Ovary (tissue), 3 donors: Measurements from ENCODE around the gene LPO.

Experiments used
- POLR2A ChIP-seq: fragments of 450-650 bp; IDR thresholded peaks from one replicate; pipeline ENCODE4 v1.6.1; 2017; ENCODE audit warnings: antibody characterized with exemption, mild to moderate bottlenecking, moderate library complexity
- TF ChIP-seq, protein P1 (sequence below), 3 donors: fragments of 450-650 bp in 2 of 3; fragments of 200-600 bp in 1 of 3; IDR thresholded peaks; one replicate each; pipeline versions ENCODE4 v1.5.1 to v1.8.0; 2016 to 2022; ENCODE audit warnings: antibody characterized with exemption in 3 of 3, mild to moderate bottlenecking in 1 of 3
- donor health status: DM: no; HTN: no; CAD: no.

- TF ChIP-seq, protein P1, sequence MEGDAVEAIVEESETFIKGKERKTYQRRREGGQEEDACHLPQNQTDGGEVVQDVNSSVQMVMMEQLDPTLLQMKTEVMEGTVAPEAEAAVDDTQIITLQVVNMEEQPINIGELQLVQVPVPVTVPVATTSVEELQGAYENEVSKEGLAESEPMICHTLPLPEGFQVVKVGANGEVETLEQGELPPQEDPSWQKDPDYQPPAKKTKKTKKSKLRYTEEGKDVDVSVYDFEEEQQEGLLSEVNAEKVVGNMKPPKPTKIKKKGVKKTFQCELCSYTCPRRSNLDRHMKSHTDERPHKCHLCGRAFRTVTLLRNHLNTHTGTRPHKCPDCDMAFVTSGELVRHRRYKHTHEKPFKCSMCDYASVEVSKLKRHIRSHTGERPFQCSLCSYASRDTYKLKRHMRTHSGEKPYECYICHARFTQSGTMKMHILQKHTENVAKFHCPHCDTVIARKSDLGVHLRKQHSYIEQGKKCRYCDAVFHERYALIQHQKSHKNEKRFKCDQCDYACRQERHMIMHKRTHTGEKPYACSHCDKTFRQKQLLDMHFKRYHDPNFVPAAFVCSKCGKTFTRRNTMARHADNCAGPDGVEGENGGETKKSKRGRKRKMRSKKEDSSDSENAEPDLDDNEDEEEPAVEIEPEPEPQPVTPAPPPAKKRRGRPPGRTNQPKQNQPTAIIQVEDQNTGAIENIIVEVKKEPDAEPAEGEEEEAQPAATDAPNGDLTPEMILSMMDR (IDR thresholded peaks at IDR 0.05), result no peak
- TF ChIP-seq POLR2A, result no peak
Measured at GRCh38 chr17:58303971-58304749, 65.8 kb downstream of the LPO start.
